NCI-H1105 (cell line): ENCODE measurements around the gene RALB.
A peak's percentile ranks its signal among the peaks of the same experiment; 100 is the strongest.

Experiments used
- DNase-seq: peaks from one replicate; lab custom pipeline; 2025; lab: John Stamatoyannopoulos, UW

Gene RALB

GRCh38 chr2:120338015-120338414 is 85.4 kb downstream of the RALB start:
- DNase-seq: no peak

- DNase-seq: no peak
Observed at GRCh38 chr2:120341977-120342376, 89.3 kb downstream of the RALB start.

- DNase-seq: no peak
Observed at GRCh38 chr2:120342446-120342845, 89.8 kb downstream of the RALB start.

- no peak for DNase-seq
Observed at GRCh38 chr2:120343100-120343432, 90.4 kb downstream of the RALB start.

GRCh38 chr2:120343433-120344105 is 90.9 kb downstream of the RALB start:
- peak; percentile 73 for DNase-seq
